Effector memory CD4-positive, alpha-beta T cell (primary cell): ENCODE measurements around the gene B4GAT1.

Experiments
- DNase-seq, 3 donors: peaks; one replicate each; pipeline ENCODE4 v3.0.0-alpha.2; 2020
- H3K27ac ChIP-seq: 2 replicates; pipeline ENCODE4 v1.7.0; 2013; ENCODE audit warnings: mild to moderate bottlenecking, low read length, moderate library complexity; ENCODE audit not compliant: insufficient read depth, poor library complexity, severe bottlenecking
- H3K27me3 ChIP-seq: replicated peaks from 2 replicates; pipeline ENCODE4 v1.7.0; 2013; ENCODE audit warnings: mild to moderate bottlenecking, low read length; ENCODE audit not compliant: insufficient read depth, control insufficient read depth, poor library complexity, severe bottlenecking
- H3K36me3 ChIP-seq: 2 replicates; pipeline ENCODE4 v1.7.0; 2013; ENCODE audit warnings: mild to moderate bottlenecking, low read length, moderate library complexity; ENCODE audit not compliant: control insufficient read depth, insufficient read depth
- H3K4me1 ChIP-seq: 2 replicates; pipeline ENCODE4 v1.7.0; 2013; ENCODE audit warnings: low read length, mild to moderate bottlenecking; ENCODE audit not compliant: control insufficient read depth, insufficient read depth, poor library complexity, severe bottlenecking
- H3K4me3 ChIP-seq: 2 replicates; pipeline ENCODE4 v1.7.0; 2013; ENCODE audit warnings: low read length, low read depth, mild to moderate bottlenecking; ENCODE audit not compliant: insufficient read depth, poor library complexity, severe bottlenecking
- H3K9me3 ChIP-seq: 2 replicates; pipeline ENCODE4 v1.7.0; 2013; ENCODE audit warnings: mild to moderate bottlenecking, low read length, moderate library complexity; ENCODE audit not compliant: control insufficient read depth

B4GAT1 gene

GRCh38 chr11:66371627-66372415 lies 24.4 kb upstream of the B4GAT1 start, which contains the start of gene SLC29A2:
Gene SLC29A2 (minus strand): TSS chr11:66371760. CDS start chr11:66371591, 169 bp downstream.
- Histone ChIP-seq H3K4me3 (peak within 1 kb of the TSS; percentile 83), H3K4me1 (peaks cover 6% of the 10 kb centered on the region), H3K36me3 (no peaks in the 10 kb centered on the region), H3K9me3 (no peaks in the 10 kb centered on the region), H3K27me3 (no peaks in the 10 kb centered on the region), H3K27ac (peak within 1 kb of the TSS; percentile 61)
- peak; percentile 51 to 67 (median 63) for DNase-seq

- H3K9me3 ChIP-seq = no peaks in the 10 kb centered on the region
- H3K27ac ChIP-seq = no peak overlapping the region
- no peak overlapping the region for H3K4me3 ChIP-seq
- H3K27me3 ChIP-seq = no peaks in the 10 kb centered on the region
- peaks cover 6% of the 10 kb centered on the region for H3K4me1 ChIP-seq
- no peaks in the 10 kb centered on the region for H3K36me3 ChIP-seq
- no peak for DNase-seq
Observed at GRCh38 chr11:66369073-66369894, 21.9 kb upstream of the B4GAT1 start.

GRCh38 chr11:66368484-66368883 lies 21.1 kb upstream of the B4GAT1 start:
- Histone ChIP-seq H3K9me3 (no peaks in the 10 kb centered on the region), H3K4me3 (no peak overlapping the region), H3K4me1 (peaks cover 6% of the 10 kb centered on the region), H3K27me3 (no peaks in the 10 kb centered on the region), H3K36me3 (no peaks in the 10 kb centered on the region), H3K27ac (no peak overlapping the region)
- no peak for DNase-seq

GRCh38 chr11:66367561-66368312 lies 20.3 kb upstream of the B4GAT1 start:
- no peak overlapping the region for H3K4me3 ChIP-seq
- peaks cover 6% of the 10 kb centered on the region for H3K4me1 ChIP-seq
- no peaks in the 10 kb centered on the region for H3K9me3 ChIP-seq
- H3K27me3 ChIP-seq = no peaks in the 10 kb centered on the region
- H3K27ac ChIP-seq = no peak overlapping the region
- DNase-seq = no peak
- no peaks in the 10 kb centered on the region for H3K36me3 ChIP-seq

DNA sequence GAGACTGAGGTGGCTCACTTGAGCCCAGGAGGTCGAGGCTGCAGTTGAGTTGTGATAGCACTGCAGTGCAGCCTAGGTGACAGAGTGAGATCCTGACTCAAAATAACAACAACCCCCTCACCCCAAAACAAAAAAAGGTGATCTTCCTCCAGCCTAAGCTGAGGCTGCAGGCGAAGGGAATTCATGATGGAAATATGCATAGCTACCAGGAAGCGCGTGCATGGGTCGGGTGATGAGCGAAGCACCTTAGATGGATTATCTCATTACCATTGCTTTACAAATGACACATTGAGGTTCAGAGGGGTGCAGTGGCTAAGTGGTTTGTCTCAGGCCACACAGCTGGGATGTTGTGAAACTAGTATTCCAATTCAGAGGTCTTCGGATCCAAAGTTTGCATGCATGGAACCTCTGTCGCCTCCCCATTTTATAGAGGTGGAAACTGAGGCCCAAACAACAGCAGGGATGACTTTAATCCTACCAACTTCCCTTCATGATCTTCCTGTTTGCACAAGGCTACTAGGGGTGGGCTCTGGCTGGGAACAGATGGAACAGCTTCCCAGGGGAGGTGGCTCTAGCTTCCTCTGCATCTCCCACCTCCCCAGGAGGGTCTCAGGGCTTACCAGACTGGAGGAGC lies 19.5 kb upstream of the B4GAT1 start:
- H3K27ac ChIP-seq = no peak overlapping the region
- peaks cover 1% of the 10 kb centered on the region for H3K4me1 ChIP-seq
- H3K9me3 ChIP-seq = no peaks in the 10 kb centered on the region
- no peak for DNase-seq
- H3K4me3 ChIP-seq = no peak overlapping the region
- H3K27me3 ChIP-seq = no peaks in the 10 kb centered on the region
- H3K36me3 ChIP-seq = no peaks in the 10 kb centered on the region

GRCh38 chr11:66365711-66366619 lies 18.5 kb upstream of the B4GAT1 start:
- no peak for DNase-seq
- Histone ChIP-seq H3K27ac (no peak overlapping the region), H3K27me3 (no peaks in the 10 kb centered on the region), H3K9me3 (no peaks in the 10 kb centered on the region), H3K4me1 (no peaks in the 10 kb centered on the region), H3K4me3 (no peak overlapping the region), H3K36me3 (no peaks in the 10 kb centered on the region)

DNA sequence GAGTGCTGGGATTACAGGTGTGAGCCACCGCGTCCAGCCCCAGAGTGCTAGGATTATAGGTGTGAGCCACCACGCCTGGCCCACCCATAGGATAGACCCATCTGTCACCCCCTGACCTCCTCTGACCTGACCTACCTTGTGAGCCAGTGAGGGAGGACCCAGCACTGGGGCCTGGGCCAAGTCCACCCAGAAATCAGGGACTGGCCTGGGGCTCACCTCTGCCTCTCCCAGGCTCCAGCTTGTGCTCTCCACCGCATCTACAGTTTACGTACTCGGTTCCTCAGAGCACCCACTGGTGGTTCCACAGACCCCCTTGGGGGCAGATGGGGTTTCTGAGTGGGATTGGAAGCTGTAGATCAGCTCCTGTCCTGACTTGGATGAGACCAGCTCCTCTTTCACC lies 17.7 kb upstream of the B4GAT1 start:
- Histone ChIP-seq H3K36me3 (no peaks in the 10 kb centered on the region), H3K4me3 (no peak overlapping the region), H3K27me3 (no peaks in the 10 kb centered on the region), H3K4me1 (no peaks in the 10 kb centered on the region), H3K9me3 (no peaks in the 10 kb centered on the region), H3K27ac (no peak overlapping the region)
- no peak for DNase-seq

DNA sequence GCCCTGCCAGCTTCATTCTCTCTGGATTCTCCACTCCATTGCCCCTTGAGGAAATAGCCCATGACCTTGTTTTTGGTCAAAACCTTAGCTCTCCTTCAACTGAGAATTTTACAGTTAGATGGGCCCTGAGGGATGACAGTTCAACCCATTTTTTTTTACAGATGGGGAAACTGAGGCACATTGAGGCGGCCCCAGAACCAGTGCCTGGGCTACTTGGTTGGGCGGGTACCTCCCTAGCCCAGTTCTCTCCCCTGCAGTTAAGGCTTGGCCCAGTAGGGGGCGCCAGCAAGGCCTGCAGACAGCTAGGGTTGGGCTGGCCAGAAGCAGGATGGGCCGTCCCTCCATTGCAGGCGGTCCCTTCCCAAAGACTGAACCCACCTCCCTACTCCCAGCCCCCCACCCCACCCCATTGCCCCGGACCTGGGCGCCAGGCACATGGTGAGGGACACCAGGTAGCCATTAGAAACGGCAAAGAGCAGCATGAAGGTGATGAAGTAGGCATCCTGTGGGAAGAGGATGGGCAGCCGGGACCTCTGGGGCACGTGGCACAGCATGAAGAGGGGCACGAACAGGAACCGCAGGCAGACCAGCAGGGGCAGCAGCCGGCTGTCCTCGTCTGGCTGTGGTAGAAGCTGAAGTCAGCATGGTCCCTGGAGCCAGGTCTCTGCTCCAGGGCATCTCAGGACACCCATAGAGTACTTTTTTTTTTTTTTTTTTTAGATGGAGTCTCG lies 16.5 kb upstream of the B4GAT1 start:
- H3K36me3 ChIP-seq = no peaks in the 10 kb centered on the region
- peak; percentile 25 to 47 (median 39) for DNase-seq
- no peak overlapping the region for H3K4me3 ChIP-seq

More for the DNA sequence above, 16.5 kb upstream of the B4GAT1 start:
- Histone ChIP-seq H3K27ac (no peak overlapping the region), H3K4me1 (no peaks in the 10 kb centered on the region), H3K9me3 (no peaks in the 10 kb centered on the region), H3K27me3 (no peaks in the 10 kb centered on the region)
